OCI-M2 (cell line): ENCODE results near the gene AASS.

Source experiments
- DNase-seq: peaks from one replicate; lab custom pipeline; 2025; ENCODE audit not compliant: unreplicated experiment; lab: John Stamatoyannopoulos, UW

The AASS gene

DNA sequence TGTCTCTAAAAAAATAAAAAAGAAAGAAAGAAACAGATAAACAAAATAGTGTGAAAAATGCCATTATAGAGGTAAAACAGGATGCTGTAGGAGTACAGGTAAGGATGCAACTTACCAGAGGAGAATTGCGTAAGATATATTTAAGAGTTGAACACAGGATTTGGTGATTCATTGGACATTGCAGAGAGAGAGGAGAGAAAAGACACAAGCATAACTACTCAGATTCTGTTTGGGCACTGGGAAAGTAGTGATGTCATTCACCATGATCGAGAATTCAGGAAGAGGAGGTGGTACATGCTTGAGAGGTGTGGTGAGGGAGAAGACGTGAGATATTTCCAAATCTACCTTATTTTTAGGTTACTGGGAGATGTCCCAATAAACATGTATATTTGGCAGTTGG, 97.6 kb downstream of the AASS start:
- DNase-seq: no peak

DNA sequence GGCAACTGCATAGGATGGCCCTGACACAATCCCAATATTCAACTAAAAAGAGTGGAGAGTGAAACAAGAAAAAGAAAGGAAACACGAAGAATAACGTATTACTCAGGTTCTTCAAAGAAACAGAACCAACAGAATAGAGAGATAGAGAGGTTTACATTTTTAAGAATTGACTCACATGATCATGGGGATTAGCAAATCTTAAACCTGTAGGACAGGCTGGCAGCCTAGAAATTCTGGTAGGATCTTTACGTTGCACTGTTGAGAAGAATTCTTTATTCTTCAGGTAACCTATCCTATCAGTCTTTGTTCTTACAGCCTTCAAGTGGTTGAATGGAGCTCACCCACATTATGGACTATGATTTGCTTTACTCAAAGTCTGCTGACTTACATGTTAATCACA, 103.9 kb downstream of the AASS start:
- no peak for DNase-seq

DNA sequence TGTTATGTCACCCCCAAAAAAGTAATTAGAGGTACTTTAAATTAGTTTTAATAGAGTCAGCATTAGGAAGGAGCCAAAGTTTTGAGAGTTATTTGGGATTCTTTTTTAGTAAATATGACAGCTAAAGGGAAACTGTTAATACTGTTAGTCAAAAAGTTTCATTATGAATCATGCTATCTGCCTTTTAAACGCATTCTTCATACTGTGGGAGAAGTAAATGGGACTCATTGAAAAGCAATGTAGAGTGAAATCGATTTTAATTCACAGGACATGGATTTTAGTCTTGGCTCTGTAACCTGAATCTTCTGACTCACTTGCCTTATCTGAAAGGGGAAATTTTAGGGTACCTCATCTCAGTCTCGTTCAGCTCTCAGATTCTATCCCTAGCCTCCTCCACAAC, 105.1 kb downstream of the AASS start:
- DNase-seq: no peak

DNA sequence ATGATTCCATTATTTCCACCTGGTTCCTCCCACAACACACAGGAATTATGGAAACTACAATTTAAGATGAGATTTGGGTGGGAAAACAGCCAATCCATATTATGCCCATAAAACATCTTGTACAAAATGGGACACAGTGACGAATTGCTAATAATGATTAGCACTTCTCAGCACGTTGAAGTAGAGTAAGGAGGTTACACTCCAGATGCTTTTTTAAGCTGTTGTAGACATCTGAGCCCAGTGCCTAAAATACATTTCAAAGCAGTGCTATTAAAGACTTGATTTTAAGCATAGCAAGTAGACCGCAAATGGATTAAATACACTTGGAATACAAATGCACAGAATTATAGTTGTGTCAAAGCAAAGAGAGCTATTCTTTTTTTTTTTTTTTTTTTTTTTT, 105.9 kb downstream of the AASS start:
- DNase-seq: no peak

DNA sequence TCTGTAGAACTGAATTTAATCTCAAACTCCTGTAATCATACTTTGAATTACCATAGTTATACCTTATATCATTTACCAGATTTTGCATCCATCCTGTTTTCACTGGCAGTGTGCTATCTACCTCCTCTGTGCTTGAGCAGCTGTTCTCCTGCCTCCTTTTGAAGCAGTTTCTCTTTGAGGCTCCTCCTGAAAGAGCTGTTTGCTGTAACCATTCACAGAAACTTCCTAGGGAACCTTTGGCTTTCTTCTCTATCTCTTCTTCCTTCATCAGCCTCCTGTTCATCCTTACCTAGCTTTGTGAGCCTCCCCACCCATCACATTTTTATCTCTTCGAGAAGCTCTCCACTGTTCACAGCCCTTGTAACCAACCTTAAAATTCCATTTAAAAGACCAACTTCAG, 108.2 kb downstream of the AASS start:
- DNase-seq: no peak

DNA sequence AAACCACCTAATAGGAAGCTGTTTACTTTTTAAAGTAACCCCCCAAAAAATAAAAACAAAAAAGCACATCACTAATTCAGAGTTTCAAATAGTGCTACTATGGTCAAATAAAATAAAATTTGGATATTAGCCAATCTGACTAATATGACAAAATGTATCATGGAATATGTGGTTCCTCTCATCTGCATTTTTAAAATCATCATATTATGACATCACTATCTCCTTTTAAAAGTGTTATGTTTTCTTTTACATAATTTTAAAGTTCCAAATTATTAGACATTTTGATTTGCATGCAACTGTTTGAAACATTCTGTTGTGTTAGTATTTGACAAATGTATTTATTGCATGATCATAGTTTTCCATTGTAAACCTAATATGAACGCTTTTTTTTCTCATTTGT, 110.4 kb downstream of the AASS start:
- no peak for DNase-seq

DNA sequence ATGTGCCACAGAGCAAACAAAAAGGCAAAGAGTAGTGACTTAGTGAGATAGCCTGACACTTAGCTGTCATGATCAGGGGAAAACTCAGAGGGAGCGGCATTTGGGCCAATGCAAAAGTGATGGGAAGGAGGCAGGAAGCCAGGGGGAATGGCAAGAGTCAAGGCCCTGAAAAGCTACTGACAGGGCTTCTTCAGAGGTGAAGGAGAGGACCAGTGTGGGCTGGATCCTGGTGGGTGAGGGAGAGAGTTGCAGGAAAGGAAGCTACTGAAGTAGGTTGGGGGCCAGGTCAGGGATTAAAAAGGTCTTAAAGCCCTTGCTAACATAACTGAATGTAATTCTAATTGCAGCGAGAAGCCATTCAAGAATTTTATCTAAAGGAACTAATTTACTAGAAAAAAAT, 117.0 kb downstream of the AASS start:
- no peak for DNase-seq
